Breast epithelium (tissue), 4 donors: Measurements from ENCODE around the gene ERC1. TPM values are rescaled to one million over a fixed set of nuclear protein-coding genes. Genes with fewer than 3 reads are reported as not detected.

Experiments
- DNase-seq, 2 donors: peaks; one replicate each; pipeline ENCODE4 v3.0.0-alpha.2; 2019; ENCODE audit warnings: low spot score in 2 of 2
- H3K27ac ChIP-seq, 2 donors: fragments of 200-600 bp; sonication (generic) in 1 of 2; one replicate each; pipeline ENCODE4 v1.5.1; 2016 to 2019; ENCODE audit warnings: mild to moderate bottlenecking in 1 of 2
- H3K27me3 ChIP-seq, 2 donors: fragments of 200-600 bp; sonication (generic) in 1 of 2; one replicate each; pipeline versions ENCODE4 v1.5.1 to v1.6.0; 2017 to 2019; ENCODE audit warnings: control low read depth in 1 of 2, mild to moderate bottlenecking in 1 of 2
- H3K36me3 ChIP-seq: fragments of 200-600 bp; one replicate; pipeline ENCODE4 v1.5.1; 2019
- H3K4me1 ChIP-seq, 2 donors: fragments of 200-600 bp; sonication (generic); one replicate each; pipeline ENCODE4 v1.5.1; 2016 to 2019; ENCODE audit warnings: control low read depth in 1 of 2
- H3K4me3 ChIP-seq, 3 donors: fragments of 200-600 bp; sonication (generic); 1 replicate in 2 of 3; 2 replicates in 1 of 3; pipeline ENCODE4 v1.5.1; 2016 to 2019; ENCODE audit warnings: mild to moderate bottlenecking in 3 of 3, moderate library complexity in 2 of 3
- H3K9me3 ChIP-seq, 2 donors: fragments of 200-600 bp; sonication (generic) in 1 of 2; one replicate each; pipeline ENCODE4 v1.5.1; 2016 to 2019; ENCODE audit warnings: control low read depth in 1 of 2
- POLR2A ChIP-seq: fragments of 450-650 bp; IDR thresholded peaks from one replicate; pipeline ENCODE4 v1.6.1; 2016; ENCODE audit warnings: antibody characterized with exemption, mild to moderate bottlenecking, moderate library complexity
- POLR2AphosphoS5 ChIP-seq, 3 donors: sonication (generic); formaldehyde crosslinking; IDR thresholded peaks; one replicate each; pipeline ENCODE4 v1.6.1; 2017; ENCODE audit warnings: antibody characterized with exemption in 3 of 3
- intact Hi-C: fragments of 100-400 bp; cut with DNase I; formaldehyde crosslinking; loops from one replicate; pipeline ENCODE4 v1.15.1; 2023; ENCODE audit warnings: low total_unique reads
- total RNA-seq, 3 donors: library from RNA; depleted of rRNA; stranded (reverse); fragments of >200 nt; gene quantifications; one replicate each; pipeline ENCODE4 v1.1.0, GENCODE V29; 2016
- TF ChIP-seq, protein P1 (sequence below), 3 donors: fragments of 450-650 bp; IDR thresholded peaks; one replicate each; pipeline ENCODE4 v1.5.1; 2016 to 2017; ENCODE audit warnings: antibody characterized with exemption in 3 of 3, mild to moderate bottlenecking in 3 of 3, moderate library complexity in 3 of 3

Gene ERC1
- total RNA-seq, 3 donors from 2014 or later = 47.4 to 63.4 (median 52.8) TPM

DNA sequence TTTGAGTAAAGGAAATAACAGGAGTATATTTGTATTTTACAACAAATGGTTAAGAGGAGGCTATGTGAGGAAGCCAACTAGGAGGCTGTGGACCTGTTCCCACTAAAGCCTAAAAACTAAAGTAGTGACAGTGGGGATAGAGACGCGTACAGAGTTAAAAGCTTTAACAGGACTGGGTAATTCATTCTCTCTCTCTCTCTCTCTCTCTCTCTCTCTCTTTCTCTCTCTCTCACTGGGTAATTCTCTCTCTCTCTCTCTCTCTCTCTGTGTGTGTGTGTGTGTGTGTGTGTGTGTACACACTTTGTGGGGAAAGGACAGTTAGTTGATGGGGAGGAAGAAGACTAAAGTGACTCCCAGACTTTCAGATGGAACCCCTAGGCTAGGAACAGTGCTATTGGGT, 16.3 kb downstream of the ERC1 start:
- DNase-seq = no peak
- intact Hi-C loops = no loop called here
- H3K36me3 ChIP-seq = no peaks in the 10 kb centered on the region
- TF ChIP-seq, protein P1, sequence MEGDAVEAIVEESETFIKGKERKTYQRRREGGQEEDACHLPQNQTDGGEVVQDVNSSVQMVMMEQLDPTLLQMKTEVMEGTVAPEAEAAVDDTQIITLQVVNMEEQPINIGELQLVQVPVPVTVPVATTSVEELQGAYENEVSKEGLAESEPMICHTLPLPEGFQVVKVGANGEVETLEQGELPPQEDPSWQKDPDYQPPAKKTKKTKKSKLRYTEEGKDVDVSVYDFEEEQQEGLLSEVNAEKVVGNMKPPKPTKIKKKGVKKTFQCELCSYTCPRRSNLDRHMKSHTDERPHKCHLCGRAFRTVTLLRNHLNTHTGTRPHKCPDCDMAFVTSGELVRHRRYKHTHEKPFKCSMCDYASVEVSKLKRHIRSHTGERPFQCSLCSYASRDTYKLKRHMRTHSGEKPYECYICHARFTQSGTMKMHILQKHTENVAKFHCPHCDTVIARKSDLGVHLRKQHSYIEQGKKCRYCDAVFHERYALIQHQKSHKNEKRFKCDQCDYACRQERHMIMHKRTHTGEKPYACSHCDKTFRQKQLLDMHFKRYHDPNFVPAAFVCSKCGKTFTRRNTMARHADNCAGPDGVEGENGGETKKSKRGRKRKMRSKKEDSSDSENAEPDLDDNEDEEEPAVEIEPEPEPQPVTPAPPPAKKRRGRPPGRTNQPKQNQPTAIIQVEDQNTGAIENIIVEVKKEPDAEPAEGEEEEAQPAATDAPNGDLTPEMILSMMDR (IDR thresholded peaks at IDR 0.05) = no peak
- TF ChIP-seq POLR2AphosphoS5 (IDR thresholded peaks at IDR 0.05) = no peak
- no peak for TF ChIP-seq POLR2A
- no peaks in the 10 kb centered on the region for H3K9me3 ChIP-seq
- no peaks in the 10 kb centered on the region for H3K4me1 ChIP-seq
- H3K27ac ChIP-seq = no peak overlapping the region
- H3K4me3 ChIP-seq = no peak overlapping the region
- H3K27me3 ChIP-seq = no peaks in the 10 kb centered on the region

DNA sequence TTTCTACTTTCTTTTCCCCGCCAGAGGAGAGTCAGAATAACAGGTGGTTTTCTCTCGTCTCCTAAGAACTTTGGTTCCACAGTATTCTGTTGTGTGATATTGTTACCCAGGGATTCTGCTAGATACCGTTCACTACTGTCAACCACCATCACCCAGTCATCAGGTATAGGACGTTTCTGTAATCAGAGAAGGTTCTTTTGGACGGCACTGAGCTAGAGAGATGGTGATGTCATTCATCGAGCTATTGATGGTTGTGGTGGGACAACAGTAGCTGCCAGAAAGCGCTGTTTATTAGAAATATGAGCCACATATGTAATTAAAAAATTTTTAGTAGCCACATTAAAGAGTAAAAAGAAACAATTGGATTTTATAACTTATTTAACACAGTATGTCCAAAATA, 17.0 kb downstream of the ERC1 start:
- H3K9me3 ChIP-seq = no peaks in the 10 kb centered on the region
- no peak overlapping the region for H3K4me3 ChIP-seq
- no peak for DNase-seq
- H3K27me3 ChIP-seq = no peaks in the 10 kb centered on the region
- TF ChIP-seq POLR2AphosphoS5 (IDR thresholded peaks at IDR 0.05) (no peak), POLR2A (no peak)
- TF ChIP-seq, protein P1 (IDR thresholded peaks at IDR 0.05) = no peak
- no peak overlapping the region for H3K27ac ChIP-seq
- H3K4me1 ChIP-seq = no peaks in the 10 kb centered on the region
- intact Hi-C loops = no loop called here
- no peaks in the 10 kb centered on the region for H3K36me3 ChIP-seq

DNA sequence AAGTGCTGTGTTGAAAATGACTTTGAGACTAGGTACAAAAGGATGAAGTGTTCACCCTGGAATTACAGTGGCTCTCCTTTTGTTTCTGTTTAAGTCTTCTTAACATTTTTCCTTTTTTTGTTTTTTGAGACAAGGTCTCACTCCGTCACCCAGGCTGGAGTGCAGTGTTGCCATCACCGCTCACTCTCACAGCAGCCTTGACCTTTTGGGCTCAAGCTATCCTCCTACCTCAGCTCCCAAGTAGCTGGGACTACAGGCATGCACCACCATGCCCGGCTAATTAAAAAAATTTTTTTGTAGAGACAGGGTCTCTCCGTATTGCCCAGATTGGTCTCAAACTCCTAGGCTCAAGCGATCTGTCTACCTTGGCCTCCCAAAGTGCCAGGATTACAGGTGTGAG, 20.1 kb downstream of the ERC1 start:
- Histone ChIP-seq H3K9me3 (no peaks in the 10 kb centered on the region), H3K4me3 (no peak overlapping the region), H3K4me1 (no peaks in the 10 kb centered on the region), H3K27me3 (no peaks in the 10 kb centered on the region), H3K27ac (no peak overlapping the region), H3K36me3 (no peaks in the 10 kb centered on the region)
- intact Hi-C loops = no loop called here
- no peak for TF ChIP-seq POLR2AphosphoS5 (IDR thresholded peaks at IDR 0.05)
- no peak for TF ChIP-seq POLR2A
- TF ChIP-seq, protein P1 (IDR thresholded peaks at IDR 0.05) = no peak
- no peak for DNase-seq

DNA sequence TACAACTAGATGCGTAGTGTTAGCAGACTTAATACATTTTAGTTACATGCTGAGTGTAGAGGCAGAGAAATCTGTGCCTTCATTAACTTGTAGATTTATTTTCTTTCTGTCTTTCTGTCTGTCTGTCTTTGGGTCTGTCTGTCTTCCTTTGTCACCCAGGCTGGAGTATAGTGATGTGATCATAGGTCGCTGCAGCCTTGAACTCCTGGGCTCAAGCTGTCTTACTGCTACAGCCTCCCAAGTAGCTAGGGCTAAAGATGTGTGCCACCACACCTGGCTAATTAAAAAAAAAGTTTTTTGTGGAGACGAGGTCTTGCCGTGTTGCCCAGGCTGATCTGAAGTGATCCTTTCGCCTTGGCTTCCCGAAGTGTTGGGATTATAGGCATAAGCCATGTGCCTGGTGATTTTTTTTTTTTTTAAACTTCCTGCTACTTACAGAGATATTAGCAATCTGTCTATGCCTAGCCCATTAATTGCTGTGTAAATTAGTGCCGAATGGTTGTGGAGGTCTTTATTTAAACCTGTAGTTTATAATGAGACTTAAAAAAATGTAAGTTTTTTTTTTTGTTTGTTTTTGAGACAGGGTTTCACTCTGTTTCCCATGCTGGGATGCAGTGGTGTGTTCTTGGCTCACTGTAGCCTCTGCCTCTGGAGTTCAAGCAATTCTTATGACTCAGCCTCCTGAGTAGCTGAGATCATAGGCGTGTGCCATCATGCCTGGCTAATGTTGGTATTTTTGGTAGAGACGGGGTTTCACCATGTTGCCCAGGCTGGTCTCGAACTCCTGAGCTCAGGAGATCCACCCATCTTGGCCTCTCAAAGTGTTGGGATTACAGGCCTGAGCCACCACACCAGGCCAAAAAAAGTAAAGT, 22.8 kb downstream of the ERC1 start:
- TF ChIP-seq, protein P1 (IDR thresholded peaks at IDR 0.05) = no peak
- TF ChIP-seq POLR2A (no peak), POLR2AphosphoS5 (IDR thresholded peaks at IDR 0.05) (no peak)
- H3K9me3 ChIP-seq = no peaks in the 10 kb centered on the region
- no peak overlapping the region for H3K4me3 ChIP-seq
- no peak overlapping the region for H3K27ac ChIP-seq
- no peaks in the 10 kb centered on the region for H3K36me3 ChIP-seq
- no peaks in the 10 kb centered on the region for H3K4me1 ChIP-seq
- H3K27me3 ChIP-seq = no peaks in the 10 kb centered on the region
- DNase-seq = no peak
- intact Hi-C loops = no loop called here

DNA sequence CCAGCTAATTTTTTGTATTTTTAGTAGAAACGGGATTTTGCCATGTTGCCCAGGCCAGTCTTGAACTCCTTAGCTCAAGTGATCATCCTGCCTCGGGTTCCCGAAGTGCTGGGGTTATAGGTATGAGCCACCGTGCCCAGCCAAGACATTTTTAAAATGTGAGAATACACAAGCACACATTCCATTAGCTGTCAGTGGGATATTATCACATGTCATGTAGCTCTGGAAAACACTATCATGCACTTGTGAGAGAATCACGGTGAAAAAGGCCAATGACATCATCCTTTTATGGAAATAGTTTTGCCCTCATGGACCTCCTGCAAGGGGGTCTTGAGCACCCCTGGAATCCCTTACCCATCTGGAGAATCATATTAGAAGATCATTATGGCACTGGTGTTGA, 28.3 kb downstream of the ERC1 start:
- no peaks in the 10 kb centered on the region for H3K4me1 ChIP-seq

More for the DNA sequence above, 28.3 kb downstream of the ERC1 start:
- TF ChIP-seq POLR2AphosphoS5 (IDR thresholded peaks at IDR 0.05) (no peak), POLR2A (no peak)
- TF ChIP-seq, protein P1 (IDR thresholded peaks at IDR 0.05) = no peak
- Histone ChIP-seq H3K36me3 (no peaks in the 10 kb centered on the region), H3K4me3 (no peak overlapping the region), H3K27me3 (no peaks in the 10 kb centered on the region), H3K9me3 (no peaks in the 10 kb centered on the region), H3K27ac (no peak overlapping the region)
- intact Hi-C loops = no loop called here
- no peak for DNase-seq
